WTC11 (cell line): ENCODE results near the gene PHKA2. TPM values are rescaled to one million over a fixed set of nuclear protein-coding genes. Genes with fewer than 3 reads are reported as not detected.

Experiments used
- ATAC-seq: fragments of 200-7000 bp; cut with Tn5 transposase; 2 replicates; pipeline ENCODE4 v1.10.0; 2021; ENCODE audit warnings: mild to moderate bottlenecking, moderate library complexity
- CTCF ChIA-PET: fragments of 300-600 bp; sonication (Branson Sonifier 250); formaldehyde crosslinking; loops from one replicate; lab custom pipeline; 2021; ENCODE audit warnings: antibody characterized with exemption; lab: Charles Lee
- POLR2A ChIA-PET: fragments of 350-600 bp; sonication (Branson Sonifier 250); formaldehyde crosslinking; loops from one replicate; lab custom pipeline; 2021; ENCODE audit warnings: antibody characterized with exemption; lab: Charles Lee
- DNase-seq: peaks from one replicate; pipeline ENCODE4 v3.0.0; 2021; ENCODE audit warnings: low spot score
- H3K27ac Mint-ChIP-seq: 2 replicates; pipeline ENCODE4 v1.8.0; 2021; ENCODE audit warnings: mixed read lengths
- H3K27me3 Mint-ChIP-seq: 2 replicates; pipeline ENCODE4 v1.8.0; 2021; ENCODE audit warnings: low read depth, mild to moderate bottlenecking, moderate library complexity, mixed read lengths
- H3K36me3 Mint-ChIP-seq: 2 replicates; pipeline ENCODE4 v1.8.0; 2021; ENCODE audit warnings: mixed read lengths
- H3K4me1 Mint-ChIP-seq: 2 replicates; pipeline ENCODE4 v1.8.0; 2022; ENCODE audit warnings: mixed read lengths
- H3K4me3 Mint-ChIP-seq: 2 replicates; pipeline ENCODE4 v1.8.0; 2021; ENCODE audit warnings: mild to moderate bottlenecking, moderate library complexity, mixed read lengths
- H3K9me3 Mint-ChIP-seq: 2 replicates; pipeline ENCODE4 v1.8.0; 2021; ENCODE audit warnings: mixed read lengths
- EMX1 ChIP-seq: fragments of 250-450 bp; sonication (Bioruptor Pico); IDR thresholded peaks from 2 replicates; pipeline ENCODE4 v1.8.0; 2021; ENCODE audit warnings: mild to moderate bottlenecking
- ESRRA ChIP-seq: sonication (generic); formaldehyde crosslinking; IDR thresholded peaks from 2 replicates; pipeline ENCODE4 v1.8.1; 2022; ENCODE audit warnings: mild to moderate bottlenecking, missing genetic modification reagents, borderline replicate concordance
- FOXJ3 ChIP-seq: sonication (generic); formaldehyde crosslinking; IDR thresholded peaks from 2 replicates; pipeline ENCODE4 v1.9.0; 2021; ENCODE audit warnings: missing genetic modification reagents, mild to moderate bottlenecking, borderline replicate concordance
- HMGA2 ChIP-seq: fragments of 250-450 bp; sonication (Bioruptor Pico); IDR thresholded peaks from 2 replicates; pipeline ENCODE4 v1.4.0; 2021; ENCODE audit warnings: mild to moderate bottlenecking, moderate library complexity
- JUN ChIP-seq: sonication (generic); formaldehyde crosslinking; IDR thresholded peaks from 2 replicates; pipeline ENCODE4 v1.8.0; 2023; ENCODE audit warnings: mild to moderate bottlenecking, missing genetic modification reagents
- KAT7 ChIP-seq: sonication (generic); formaldehyde crosslinking; IDR thresholded peaks from 2 replicates; pipeline ENCODE4 v1.8.1; 2023; ENCODE audit warnings: missing genetic modification reagents, mild to moderate bottlenecking, borderline replicate concordance
- NR1H2 ChIP-seq: sonication (generic); formaldehyde crosslinking; IDR thresholded peaks from 2 replicates; pipeline ENCODE4 v1.9.0; 2021; ENCODE audit warnings: mild to moderate bottlenecking, moderate library complexity, missing genetic modification reagents
- NR2C2 ChIP-seq: sonication (generic); formaldehyde crosslinking; IDR thresholded peaks from 2 replicates; pipeline ENCODE4 v1.8.0; 2022; ENCODE audit warnings: mild to moderate bottlenecking, missing genetic modification reagents
- SMAD4 ChIP-seq: sonication (generic); formaldehyde crosslinking; IDR thresholded peaks from 2 replicates; pipeline ENCODE4 v1.8.0; 2022; ENCODE audit warnings: mild to moderate bottlenecking, missing genetic modification reagents
- TCF7 ChIP-seq: sonication (generic); formaldehyde crosslinking; IDR thresholded peaks from 2 replicates; pipeline ENCODE4 v1.8.0; 2022; ENCODE audit warnings: mild to moderate bottlenecking, low read depth, missing genetic modification reagents, moderate library complexity
- ZBTB21 ChIP-seq: sonication (generic); formaldehyde crosslinking; IDR thresholded peaks from 2 replicates; pipeline ENCODE4 v1.8.1; 2023; ENCODE audit warnings: mild to moderate bottlenecking, missing genetic modification reagents, borderline replicate concordance
- ZBTB43 ChIP-seq: sonication (generic); formaldehyde crosslinking; IDR thresholded peaks from 2 replicates; pipeline ENCODE4 v1.8.1; 2023; ENCODE audit warnings: mild to moderate bottlenecking, missing genetic modification reagents
- ZMAT4 ChIP-seq: fragments of 250-450 bp; sonication (Bioruptor Pico); IDR thresholded peaks from 2 replicates; pipeline ENCODE4 v1.9.0; 2021; ENCODE audit warnings: mild to moderate bottlenecking
- ZNF121 ChIP-seq: sonication (generic); formaldehyde crosslinking; IDR thresholded peaks from 2 replicates; pipeline ENCODE4 v1.8.0; 2023; ENCODE audit warnings: missing genetic modification reagents
- ZNF138 ChIP-seq: sonication (generic); formaldehyde crosslinking; conservative IDR thresholded peaks from 2 replicates; pipeline ENCODE4 v1.8.1; 2022; ENCODE audit warnings: mild to moderate bottlenecking, moderate library complexity, missing genetic modification reagents
- total RNA-seq: library from RNA; stranded (reverse); gene quantifications from 3 replicates; pipeline ENCODE4 v1.2.3, GENCODE V29; 2021
- TF ChIP-seq, protein P1 (sequence below): fragments of 250-450 bp; sonication (Bioruptor Pico); IDR thresholded peaks from 2 replicates; pipeline ENCODE4 v1.9.0; 2021; ENCODE audit warnings: mild to moderate bottlenecking, borderline replicate concordance
- TF ChIP-seq, protein P2 (sequence below): sonication (generic); formaldehyde crosslinking; IDR thresholded peaks from 2 replicates; pipeline ENCODE4 v1.8.1; 2023; ENCODE audit warnings: mild to moderate bottlenecking, missing genetic modification reagents, moderate library complexity

The PHKA2 gene
- total RNA-seq, 1 experiment from 2014 or later: 23.8 TPM

- TF ChIP-seq, protein P1, sequence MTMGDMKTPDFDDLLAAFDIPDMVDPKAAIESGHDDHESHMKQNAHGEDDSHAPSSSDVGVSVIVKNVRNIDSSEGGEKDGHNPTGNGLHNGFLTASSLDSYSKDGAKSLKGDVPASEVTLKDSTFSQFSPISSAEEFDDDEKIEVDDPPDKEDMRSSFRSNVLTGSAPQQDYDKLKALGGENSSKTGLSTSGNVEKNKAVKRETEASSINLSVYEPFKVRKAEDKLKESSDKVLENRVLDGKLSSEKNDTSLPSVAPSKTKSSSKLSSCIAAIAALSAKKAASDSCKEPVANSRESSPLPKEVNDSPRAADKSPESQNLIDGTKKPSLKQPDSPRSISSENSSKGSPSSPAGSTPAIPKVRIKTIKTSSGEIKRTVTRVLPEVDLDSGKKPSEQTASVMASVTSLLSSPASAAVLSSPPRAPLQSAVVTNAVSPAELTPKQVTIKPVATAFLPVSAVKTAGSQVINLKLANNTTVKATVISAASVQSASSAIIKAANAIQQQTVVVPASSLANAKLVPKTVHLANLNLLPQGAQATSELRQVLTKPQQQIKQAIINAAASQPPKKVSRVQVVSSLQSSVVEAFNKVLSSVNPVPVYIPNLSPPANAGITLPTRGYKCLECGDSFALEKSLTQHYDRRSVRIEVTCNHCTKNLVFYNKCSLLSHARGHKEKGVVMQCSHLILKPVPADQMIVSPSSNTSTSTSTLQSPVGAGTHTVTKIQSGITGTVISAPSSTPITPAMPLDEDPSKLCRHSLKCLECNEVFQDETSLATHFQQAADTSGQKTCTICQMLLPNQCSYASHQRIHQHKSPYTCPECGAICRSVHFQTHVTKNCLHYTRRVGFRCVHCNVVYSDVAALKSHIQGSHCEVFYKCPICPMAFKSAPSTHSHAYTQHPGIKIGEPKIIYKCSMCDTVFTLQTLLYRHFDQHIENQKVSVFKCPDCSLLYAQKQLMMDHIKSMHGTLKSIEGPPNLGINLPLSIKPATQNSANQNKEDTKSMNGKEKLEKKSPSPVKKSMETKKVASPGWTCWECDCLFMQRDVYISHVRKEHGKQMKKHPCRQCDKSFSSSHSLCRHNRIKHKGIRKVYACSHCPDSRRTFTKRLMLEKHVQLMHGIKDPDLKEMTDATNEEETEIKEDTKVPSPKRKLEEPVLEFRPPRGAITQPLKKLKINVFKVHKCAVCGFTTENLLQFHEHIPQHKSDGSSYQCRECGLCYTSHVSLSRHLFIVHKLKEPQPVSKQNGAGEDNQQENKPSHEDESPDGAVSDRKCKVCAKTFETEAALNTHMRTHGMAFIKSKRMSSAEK (CRISPR knock-in tag): no peak
- TF ChIP-seq EMX1 (CRISPR knock-in tag): no peak
- no peak for TF ChIP-seq FOXJ3
- no peak for TF ChIP-seq ESRRA
Measured at GRCh38 chrX:18872621-18873020, 111.3 kb downstream of the PHKA2 start (continued).

- DNase-seq (no peak), ATAC-seq (no peak)
- Mint-ChIP-seq H3K27me3 (no peaks in the 10 kb centered on the region; the same call in 1 of the 2 replicates), H3K9me3 (no peaks in the 10 kb centered on the region), H3K36me3 (no peaks in the 10 kb centered on the region), H3K27ac (no peak overlapping the region), H3K4me3 (no peak overlapping the region), H3K4me1 (peaks cover 3% of the 10 kb centered on the region)
- no peak for TF ChIP-seq NR2C2
- no peak for TF ChIP-seq KAT7 (CRISPR knock-in tag)
- no peak for TF ChIP-seq ZNF121 (CRISPR knock-in tag)
- no peak for TF ChIP-seq NR1H2 (CRISPR knock-in tag)
- no peak for TF ChIP-seq ZNF138
- TF ChIP-seq ZBTB21 (CRISPR knock-in tag): no peak
- TF ChIP-seq, protein P1 (CRISPR knock-in tag): no peak
- TF ChIP-seq, protein P2, sequence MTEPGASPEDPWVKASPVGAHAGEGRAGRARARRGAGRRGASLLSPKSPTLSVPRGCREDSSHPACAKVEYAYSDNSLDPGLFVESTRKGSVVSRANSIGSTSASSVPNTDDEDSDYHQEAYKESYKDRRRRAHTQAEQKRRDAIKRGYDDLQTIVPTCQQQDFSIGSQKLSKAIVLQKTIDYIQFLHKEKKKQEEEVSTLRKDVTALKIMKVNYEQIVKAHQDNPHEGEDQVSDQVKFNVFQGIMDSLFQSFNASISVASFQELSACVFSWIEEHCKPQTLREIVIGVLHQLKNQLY (CRISPR knock-in tag): no peak
- no peak for TF ChIP-seq ZBTB43 (CRISPR knock-in tag)
- TF ChIP-seq SMAD4 (CRISPR knock-in tag): no peak
- TF ChIP-seq JUN (CRISPR knock-in tag): no peak
- no peak for TF ChIP-seq HMGA2 (CRISPR knock-in tag)
- TF ChIP-seq ZMAT4 (CRISPR knock-in tag): no peak
- TF ChIP-seq TCF7 (CRISPR knock-in tag): no peak
- POLR2A ChIA-PET: no interaction called here
- CTCF ChIA-PET: no interaction called here
Measured at GRCh38 chrX:18871970-18872369, 111.9 kb downstream of the PHKA2 start.
